ENCODE results near the gene RACGAP1. TPM values are rescaled to one million over a fixed set of nuclear protein-coding genes. Genes with fewer than 3 reads are reported as not detected.

RACGAP1 gene
- total RNA-seq, 1 donor from 2014 or later = 49.2 TPM

GRCh38 chr12:50055831-50056638, 30.7 kb upstream of the RACGAP1 start:
- DNase-seq (ENCODE audit: low read depth, low spot score) = no peak

GRCh38 chr12:50053583-50053982, 28.3 kb upstream of the RACGAP1 start:
- DNase-seq (ENCODE audit: low read depth, low spot score) = no peak

- no peak for DNase-seq (ENCODE audit: low read depth, low spot score)
These were observed 27.7 kb upstream of the RACGAP1 start for GRCh38 chr12:50052964-50053363.

- DNase-seq (ENCODE audit: low read depth, low spot score) = no peak
These were observed 27.2 kb upstream of the RACGAP1 start for GRCh38 chr12:50052544-50052943.

GRCh38 chr12:50051101-50051806, 26.0 kb upstream of the RACGAP1 start:
- no peak for DNase-seq (ENCODE audit: low read depth, low spot score)

GRCh38 chr12:50050410-50051098, 25.3 kb upstream of the RACGAP1 start:
- no peak for DNase-seq (ENCODE audit: low read depth, low spot score)

GRCh38 chr12:50050119-50050385, 24.8 kb upstream of the RACGAP1 start:
- DNase-seq (ENCODE audit: low read depth, low spot score) = no peak

GRCh38 chr12:50049254-50050118, 24.2 kb upstream of the RACGAP1 start:
- no peak for DNase-seq (ENCODE audit: low read depth, low spot score)

GRCh38 chr12:50047693-50048250, 22.5 kb upstream of the RACGAP1 start:
- no peak for DNase-seq (ENCODE audit: low read depth, low spot score)

GRCh38 chr12:50043854-50044253, 18.6 kb upstream of the RACGAP1 start:
- no peak for DNase-seq (ENCODE audit: low read depth, low spot score)

GRCh38 chr12:50043308-50043707, 18.0 kb upstream of the RACGAP1 start:
- no peak for DNase-seq (ENCODE audit: low read depth, low spot score)

GRCh38 chr12:50042693-50043092, 17.4 kb upstream of the RACGAP1 start:
- no peak for DNase-seq (ENCODE audit: low read depth, low spot score)

- no peak for DNase-seq (ENCODE audit: low read depth, low spot score)
These were observed 16.7 kb upstream of the RACGAP1 start for GRCh38 chr12:50041962-50042361.

GRCh38 chr12:50041062-50041860, 16.0 kb upstream of the RACGAP1 start:
- no peak for DNase-seq (ENCODE audit: low read depth, low spot score)

GRCh38 chr12:50040657-50041056, 15.4 kb upstream of the RACGAP1 start:
- no peak for DNase-seq (ENCODE audit: low read depth, low spot score)

- peak; percentile 35 for DNase-seq (ENCODE audit: low read depth, low spot score)
These were observed 14.0 kb upstream of the RACGAP1 start for GRCh38 chr12:50039151-50039835.

- no peak for DNase-seq (ENCODE audit: low read depth, low spot score)
These were observed 13.0 kb upstream of the RACGAP1 start for GRCh38 chr12:50038336-50038735.

GRCh38 chr12:50032854-50033581, 7.7 kb upstream of the RACGAP1 start:
- no peak for DNase-seq (ENCODE audit: low read depth, low spot score)

- DNase-seq (ENCODE audit: low read depth, low spot score) = no peak
These were observed 7.2 kb upstream of the RACGAP1 start for GRCh38 chr12:50032515-50032853.

All from pulmonary artery endothelial cell (primary cell).